Neural cell (in vitro differentiated cells): ENCODE results near the gene S100A8.

ENCODE experiments used
- CTCF ChIP-seq: fragments of 450-650 bp; IDR thresholded peaks from 2 replicates; pipeline ENCODE4 v1.5.1; 2014; ENCODE audit warnings: antibody characterized with exemption, mild to moderate bottlenecking, moderate library complexity; ENCODE audit not compliant: poor library complexity, severe bottlenecking
- SMC3 ChIP-seq: fragments of 450-650 bp; conservative IDR thresholded peaks from 2 replicates; pipeline ENCODE4 v1.6.1; 2014; ENCODE audit warnings: antibody characterized with exemption, mild to moderate bottlenecking, moderate library complexity; ENCODE audit not compliant: poor library complexity

- TF ChIP-seq SMC3: no peak
- no peak for TF ChIP-seq CTCF
Observed at GRCh38 chr1:153374071-153374470, 16.8 kb downstream of the S100A8 start.
